Adrenal gland (tissue), 5 donors: ENCODE measurements around the gene MCUR1.

Experiments used
- CTCF ChIP-seq, 6 experiments: fragments of 450-650 bp in 4 of 6; fragments of 200-600 bp in 2 of 6; sonication (generic) in 1 of 6; IDR thresholded peaks; 1 replicate in 5 of 6; 2 replicates in 1 of 6; pipeline versions ENCODE4 v1.5.1 to v1.8.0; 2016 to 2021; ENCODE audit warnings: antibody characterized with exemption in 6 of 6, mild to moderate bottlenecking in 2 of 6, moderate library complexity in 1 of 6
- POLR2A ChIP-seq, 2 donors: fragments of 450-650 bp; IDR thresholded peaks; one replicate each; pipeline ENCODE4 v1.6.1; 2017; ENCODE audit warnings: antibody characterized with exemption in 2 of 2, mild to moderate bottlenecking in 2 of 2, moderate library complexity in 1 of 2
- donor health status: DM: no; HTN: no; CAD: no.

GRCh38 chr6:13760307-13761304 is 53.8 kb downstream of the MCUR1 start:
- TF ChIP-seq CTCF (IDR thresholded peaks at IDR 0.05) (no peak), POLR2A (IDR thresholded peaks at IDR 0.05) (no peak)
